Kidney (tissue), 14 donors: ENCODE data around the gene RAPGEF4. TPM values are rescaled to one million over a fixed set of nuclear protein-coding genes. Genes with fewer than 3 reads are reported as not detected.

Source experiments
- DNase-seq, 5 donors: peaks; one replicate each; pipeline ENCODE4 v3.0.0-alpha.2; 2013 to 2020
- FAIRE-seq: peaks from 2 replicates; lab custom pipeline; 2012; peaks lifted over from hg19 to GRCh38; lab: Jason Lieb, UNC
- H3K27ac ChIP-seq, 2 donors: one replicate each; pipeline ENCODE4 v1.7.0; 2013; ENCODE audit warnings: low read depth in 2 of 2, low read length in 2 of 2, inconsistent platforms in 1 of 2
- H3K27me3 ChIP-seq: one replicate; pipeline ENCODE4 v1.7.1; 2013; ENCODE audit warnings: low read length, inconsistent platforms; ENCODE audit not compliant: control insufficient read depth, insufficient read depth
- H3K36me3 ChIP-seq, 3 donors: one replicate each; pipeline versions ENCODE4 v1.7.0 to v1.7.1; 2013; ENCODE audit warnings: low read length in 3 of 3, control low read depth in 1 of 3, inconsistent platforms in 1 of 3; ENCODE audit not compliant: insufficient read depth in 3 of 3, control insufficient read depth in 2 of 3
- H3K4me1 ChIP-seq, 3 donors: one replicate each; pipeline versions ENCODE4 v1.7.0 to v1.7.1; 2013; ENCODE audit warnings: low read length in 3 of 3, inconsistent platforms in 1 of 3, low read depth in 1 of 3; ENCODE audit not compliant: control insufficient read depth in 2 of 3, insufficient read depth in 2 of 3
- H3K4me3 ChIP-seq, 3 donors: one replicate each; pipeline versions ENCODE4 v1.7.0 to v1.8.1; 2013; ENCODE audit warnings: low read length in 3 of 3, control low read depth in 1 of 3, inconsistent platforms in 1 of 3
- H3K9ac ChIP-seq, 3 donors: one replicate each; pipeline versions ENCODE4 v1.7.0 to v1.7.1; 2013; ENCODE audit warnings: low read length in 3 of 3, control low read depth in 1 of 3, inconsistent platforms in 1 of 3
- H3K9me3 ChIP-seq, 3 donors: one replicate each; pipeline versions ENCODE4 v1.7.0 to v1.7.1; 2013; ENCODE audit warnings: low read length in 3 of 3, control low read depth in 1 of 3, inconsistent platforms in 1 of 3; ENCODE audit not compliant: control insufficient read depth in 2 of 3, insufficient read depth in 1 of 3
- intact Hi-C: fragments of 100-400 bp; cut with DNase I; formaldehyde crosslinking; loops from one replicate; pipeline ENCODE4 v1.11.1; 2022
- polyA plus RNA-seq: library from polyadenylated mRNA; stranded (reverse); fragments of 350-450 nt; fragmentation: Illumina TruSeq; extraction: RNeasy Lipid Tissue Mini Kit (QIAGEN cat#74804); gene quantifications from one replicate; pipeline ENCODE4 v1.2.3, GENCODE V29; 2014; ENCODE audit warnings: low read depth, low replicate concordance; ENCODE audit not compliant: insufficient read depth
- total RNA-seq: library from RNA; stranded (reverse); fragmentation: NEBNext Ultra II Directional; extraction: Animal tissue kit (Norgen Biotek cat#: 25700); gene quantifications from one replicate; pipeline ENCODE4 v1.2.1, GENCODE V29; 2021
- TF ChIP-seq, protein P1 (sequence below): IDR thresholded peaks from 3 replicates; pipeline ENCODE4 v1.5.1; 2012; ENCODE audit warnings: mild to moderate bottlenecking, moderate library complexity, borderline replicate concordance; ENCODE audit not compliant: insufficient read depth; ENCODE audit errors: extremely low read depth
- donor health status: control.
- donor health status: control.
- donor health status: control.
- donor health status: control.
- donor health status: control.
- donor health status: DM: yes; HTN: yes; CAD: no.
- donor health status: Normal renal cell carcinoma (clear cell type).

Gene RAPGEF4
- total and polyA plus RNA-seq, 2 donors from 2014 or later: 3.8 to 13.6 TPM

- intact Hi-C loops: no loop called here
- no peak for FAIRE-seq
- Histone ChIP-seq H3K4me1 (no peaks in the 10 kb centered on the region), H3K27me3 (no peaks in the 10 kb centered on the region), H3K27ac (no peak overlapping the region), H3K4me3 (no peak overlapping the region), H3K9me3 (no peaks in the 10 kb centered on the region), H3K9ac (no peak overlapping the region), H3K36me3 (no peaks in the 10 kb centered on the region)
- DNase-seq: no peak
- TF ChIP-seq, protein P1, sequence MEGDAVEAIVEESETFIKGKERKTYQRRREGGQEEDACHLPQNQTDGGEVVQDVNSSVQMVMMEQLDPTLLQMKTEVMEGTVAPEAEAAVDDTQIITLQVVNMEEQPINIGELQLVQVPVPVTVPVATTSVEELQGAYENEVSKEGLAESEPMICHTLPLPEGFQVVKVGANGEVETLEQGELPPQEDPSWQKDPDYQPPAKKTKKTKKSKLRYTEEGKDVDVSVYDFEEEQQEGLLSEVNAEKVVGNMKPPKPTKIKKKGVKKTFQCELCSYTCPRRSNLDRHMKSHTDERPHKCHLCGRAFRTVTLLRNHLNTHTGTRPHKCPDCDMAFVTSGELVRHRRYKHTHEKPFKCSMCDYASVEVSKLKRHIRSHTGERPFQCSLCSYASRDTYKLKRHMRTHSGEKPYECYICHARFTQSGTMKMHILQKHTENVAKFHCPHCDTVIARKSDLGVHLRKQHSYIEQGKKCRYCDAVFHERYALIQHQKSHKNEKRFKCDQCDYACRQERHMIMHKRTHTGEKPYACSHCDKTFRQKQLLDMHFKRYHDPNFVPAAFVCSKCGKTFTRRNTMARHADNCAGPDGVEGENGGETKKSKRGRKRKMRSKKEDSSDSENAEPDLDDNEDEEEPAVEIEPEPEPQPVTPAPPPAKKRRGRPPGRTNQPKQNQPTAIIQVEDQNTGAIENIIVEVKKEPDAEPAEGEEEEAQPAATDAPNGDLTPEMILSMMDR: no peak
Observed at GRCh38 chr2:173008786-173009185, 273.1 kb downstream of the RAPGEF4 start.

DNA sequence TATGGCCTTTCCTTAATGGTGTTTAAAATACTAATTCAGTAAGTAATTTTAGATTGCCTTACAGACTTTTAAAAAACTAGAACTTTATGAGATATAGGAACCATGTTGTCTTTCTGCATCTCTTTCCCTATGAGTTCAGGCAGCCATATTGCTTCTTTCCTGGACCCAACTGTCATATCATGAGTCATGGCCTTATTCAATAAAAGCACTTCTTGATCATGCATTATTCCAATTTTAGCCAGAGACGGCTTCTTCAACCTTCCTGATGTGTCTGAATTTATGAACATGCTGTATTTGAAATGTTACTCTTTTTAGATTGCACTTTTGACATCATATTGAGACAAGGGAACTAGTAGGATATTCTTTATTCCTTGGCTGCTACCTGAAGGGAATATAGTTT, 274.6 kb downstream of the RAPGEF4 start:
- Histone ChIP-seq H3K9me3 (no peaks in the 10 kb centered on the region), H3K4me3 (no peak overlapping the region), H3K4me1 (no peaks in the 10 kb centered on the region), H3K9ac (no peak overlapping the region), H3K27me3 (no peaks in the 10 kb centered on the region), H3K27ac (no peak overlapping the region), H3K36me3 (no peaks in the 10 kb centered on the region)
- TF ChIP-seq, protein P1: no peak
- DNase-seq (no peak), FAIRE-seq (no peak)
- intact Hi-C loops: no loop called here

DNA sequence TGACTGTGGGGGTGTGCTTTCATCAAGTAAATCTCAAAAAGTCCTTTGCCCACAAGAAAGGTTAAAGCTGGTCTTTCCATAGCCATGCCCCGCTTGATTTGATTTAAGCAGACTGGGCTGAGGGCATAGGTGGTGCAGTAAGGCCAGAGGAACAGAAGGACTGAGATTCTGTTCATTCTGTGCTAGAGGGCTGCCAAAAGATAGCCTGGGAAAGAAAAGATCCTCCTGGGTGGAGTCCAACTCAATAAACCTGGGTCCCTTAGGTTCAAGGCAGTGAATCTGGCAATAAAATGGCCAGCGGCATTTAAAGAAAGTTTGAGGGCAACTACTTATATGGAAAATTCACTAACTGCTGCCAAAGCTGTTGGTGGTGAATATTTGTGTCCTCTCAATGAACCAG, 280.8 kb downstream of the RAPGEF4 start:
- no peak overlapping the region for H3K4me3 ChIP-seq
- H3K4me1 ChIP-seq: no peaks in the 10 kb centered on the region
- intact Hi-C loops: no loop called here
- H3K9ac ChIP-seq: no peak overlapping the region
- no peaks in the 10 kb centered on the region for H3K36me3 ChIP-seq
- no peak for DNase-seq
- no peaks in the 10 kb centered on the region for H3K9me3 ChIP-seq
- TF ChIP-seq, protein P1: no peak
- no peaks in the 10 kb centered on the region for H3K27me3 ChIP-seq
- no peak overlapping the region for H3K27ac ChIP-seq
- no peak for FAIRE-seq

- H3K9ac ChIP-seq: no peak overlapping the region
- no peak overlapping the region for H3K4me3 ChIP-seq
- H3K27ac ChIP-seq: no peak overlapping the region
- intact Hi-C loops: no loop called here
- no peaks in the 10 kb centered on the region for H3K36me3 ChIP-seq
- no peaks in the 10 kb centered on the region for H3K9me3 ChIP-seq
- no peaks in the 10 kb centered on the region for H3K4me1 ChIP-seq
- TF ChIP-seq, protein P1: no peak
- no peaks in the 10 kb centered on the region for H3K27me3 ChIP-seq
- FAIRE-seq: no peak
- no peak for DNase-seq
Observed at GRCh38 chr2:173017646-173018420, 282.2 kb downstream of the RAPGEF4 start.
